GM11168 (cell line): Measurements from ENCODE around the gene PDIA2.

ENCODE experiments used
- in situ Hi-C: fragments of 300-500 bp; cut with MboI; formaldehyde crosslinking; loops from one replicate; pipeline ENCODE4 v1.12.0; 2022; ENCODE audit warnings: low sequenced_read_pairs; ENCODE audit not compliant: unreplicated experiment

The PDIA2 gene

DNA sequence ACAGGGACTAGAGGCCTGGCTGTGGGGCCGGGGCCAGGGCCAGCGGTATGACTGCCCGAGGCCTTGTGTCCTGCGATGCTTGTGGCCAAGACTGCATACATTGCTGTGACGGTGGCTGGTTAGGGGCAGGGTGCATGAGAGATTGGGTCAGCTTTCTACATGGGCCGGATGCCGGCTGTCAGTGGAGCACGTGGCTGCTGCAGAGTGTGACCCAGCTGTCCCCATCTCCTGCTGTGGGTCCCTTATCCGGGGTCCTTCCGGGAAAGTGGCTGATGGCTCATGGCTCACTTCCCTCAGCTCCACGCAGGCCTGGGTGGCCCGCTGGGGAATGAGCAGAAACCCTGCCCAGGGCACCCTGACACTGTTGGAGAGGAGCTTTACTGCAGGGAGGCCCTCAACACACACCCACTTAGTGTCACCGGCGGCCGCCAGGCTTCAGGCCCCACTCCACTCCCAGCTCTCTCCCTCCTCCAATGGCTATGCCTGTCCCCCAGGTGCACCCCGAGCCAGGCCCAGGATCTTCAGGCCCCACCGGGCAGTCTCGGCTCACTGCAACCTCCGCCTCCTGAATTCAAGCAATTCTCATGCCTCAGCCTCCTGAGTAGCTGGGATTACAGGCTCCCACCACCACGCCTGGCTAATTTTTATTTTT, 6.4 kb upstream of the PDIA2 start:
- in situ Hi-C loops: no loop called here

- in situ Hi-C loops: no loop called here
Observed at GRCh38 chr16:278863-279366, 4.0 kb upstream of the PDIA2 start.

GRCh38 chr16:279531-279930, 3.4 kb upstream of the PDIA2 start:
- in situ Hi-C loops: no loop called here

DNA sequence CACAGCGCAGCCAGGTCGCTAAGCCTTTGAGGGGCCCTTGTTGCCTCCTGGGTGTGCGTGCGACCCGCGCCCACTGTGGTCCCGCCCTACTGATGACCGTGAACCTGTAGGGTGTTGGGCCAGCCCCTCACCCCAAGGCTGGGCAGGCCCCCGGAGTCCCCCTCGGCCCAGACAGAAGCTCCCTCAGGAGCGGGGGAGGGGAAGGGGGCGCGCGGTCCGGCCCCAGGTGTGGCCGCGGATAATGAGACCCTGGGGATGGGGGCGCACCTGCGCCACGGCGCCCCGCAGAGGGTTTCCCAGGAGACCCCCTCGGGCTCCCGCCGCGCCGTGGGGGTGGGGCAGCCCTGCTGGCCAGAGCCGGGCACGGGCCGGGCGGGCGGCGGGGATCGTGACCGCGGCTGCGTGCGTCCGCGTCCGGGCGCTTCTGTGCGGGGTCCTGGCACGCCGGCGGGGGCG, 2.9 kb upstream of the PDIA2 start:
- in situ Hi-C loops: no loop called here

DNA sequence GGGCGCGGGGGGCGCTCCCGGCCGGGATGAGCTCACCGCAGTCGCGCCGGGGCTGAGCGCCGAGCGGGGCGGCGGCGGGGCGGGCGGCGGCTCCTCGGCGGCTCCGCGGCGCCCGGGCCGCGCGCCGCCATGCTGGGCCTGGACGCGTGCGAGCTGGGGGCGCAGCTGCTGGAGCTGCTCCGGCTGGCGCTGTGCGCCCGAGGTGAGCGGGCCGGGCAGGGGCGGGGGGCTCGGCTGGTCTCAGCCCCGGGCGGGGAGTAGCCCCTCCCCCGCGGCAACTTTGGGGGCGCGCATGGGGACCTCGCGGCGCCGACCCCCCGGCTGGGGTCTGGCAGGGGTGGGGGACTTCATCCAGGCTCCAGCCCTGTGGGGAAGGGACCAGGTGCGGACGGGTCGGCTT, 2.4 kb upstream of the PDIA2 start, which contains the start of gene ARHGDIG:
Gene ARHGDIG (plus strand): TSS at position 40 of the 400 bp plus-strand sequence. CDS start 90 bp downstream, at position 130.
- in situ Hi-C loops: no loop called here

DNA sequence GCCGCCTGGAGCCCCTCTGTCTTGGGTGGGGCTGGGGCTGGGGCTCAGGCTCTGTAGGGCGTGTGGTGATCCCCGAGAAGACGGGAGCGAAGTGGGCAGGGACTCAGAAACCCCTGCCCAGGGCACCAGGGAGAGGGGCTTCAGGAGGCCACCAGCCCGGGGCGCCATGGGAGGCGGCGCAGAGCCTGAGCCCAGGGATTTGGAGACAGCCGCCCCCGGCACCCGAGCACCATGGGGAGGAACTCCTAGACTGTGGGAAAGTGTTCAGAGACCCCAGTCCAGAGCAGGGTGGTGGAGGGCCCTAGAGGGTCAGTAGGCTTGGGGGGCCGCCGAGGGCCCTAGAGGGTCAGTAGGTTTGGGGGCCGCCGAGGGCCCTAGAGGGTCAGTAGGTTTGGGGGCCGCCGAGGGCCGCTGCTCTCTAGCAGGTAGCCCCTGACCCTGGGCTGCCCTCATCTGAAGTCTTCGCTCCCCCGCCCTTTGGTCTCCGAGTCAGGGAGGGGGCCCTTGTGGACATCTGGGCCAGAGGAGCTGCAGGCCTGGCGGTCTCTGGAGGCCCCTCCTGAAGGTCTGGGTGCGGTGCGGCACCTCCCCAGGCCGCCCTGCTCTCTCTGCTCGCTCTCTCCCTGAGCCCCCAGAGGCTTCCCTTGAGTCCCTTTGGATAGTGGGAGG, 1.8 kb upstream of the PDIA2 start:
- in situ Hi-C loops: no loop called here

GRCh38 chr16:281660-282255, 1.2 kb upstream of the PDIA2 start:
- in situ Hi-C loops: no loop called here

GRCh38 chr16:282491-282890, 473 bp upstream of the PDIA2 start:
- in situ Hi-C loops: no loop called here

DNA sequence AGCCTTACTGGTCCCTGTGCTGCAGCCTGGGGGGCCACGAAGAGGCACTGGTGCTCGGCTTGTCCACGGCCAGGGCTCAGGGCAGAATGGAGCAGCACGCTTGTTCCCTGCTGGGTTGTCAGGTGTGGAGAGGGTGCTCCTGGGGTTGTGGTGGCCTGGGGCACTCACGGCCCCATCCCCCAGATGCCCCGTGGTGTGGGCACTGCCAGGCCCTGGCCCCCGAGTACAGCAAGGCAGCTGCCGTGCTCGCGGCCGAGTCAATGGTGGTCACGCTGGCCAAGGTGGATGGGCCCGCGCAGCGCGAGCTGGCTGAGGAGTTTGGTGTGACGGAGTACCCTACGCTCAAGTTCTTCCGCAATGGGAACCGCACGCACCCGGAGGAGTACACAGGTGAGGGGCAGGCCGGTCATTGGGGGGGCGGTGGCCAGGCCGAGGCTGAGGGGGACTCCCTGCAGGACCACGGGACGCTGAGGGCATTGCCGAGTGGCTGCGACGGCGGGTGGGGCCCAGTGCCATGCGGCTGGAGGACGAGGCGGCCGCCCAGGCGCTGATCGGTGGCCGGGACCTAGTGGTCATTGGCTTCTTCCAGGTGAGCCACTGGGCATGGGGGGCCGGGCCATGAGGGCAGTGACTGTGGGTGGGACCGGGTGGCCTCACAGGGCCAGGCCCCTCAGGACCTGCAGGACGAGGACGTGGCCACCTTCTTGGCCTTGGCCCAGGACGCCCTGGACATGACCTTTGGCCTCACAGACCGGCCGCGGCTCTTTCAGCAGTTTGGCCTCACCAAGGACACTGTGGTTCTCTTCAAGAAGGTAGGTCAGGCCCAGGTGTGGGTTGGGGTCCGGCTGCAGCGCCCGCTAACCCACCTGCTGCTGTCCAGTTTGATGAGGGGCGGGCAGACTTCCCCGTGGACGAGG, 1.5 kb downstream of the PDIA2 start:
- in situ Hi-C loops: no loop called here

GRCh38 chr16:285146-286055, 2.4 kb downstream of the PDIA2 start:
- in situ Hi-C loops: no loop called here

GRCh38 chr16:286491-287297, 3.7 kb downstream of the PDIA2 start:
- in situ Hi-C loops: no loop called here

DNA sequence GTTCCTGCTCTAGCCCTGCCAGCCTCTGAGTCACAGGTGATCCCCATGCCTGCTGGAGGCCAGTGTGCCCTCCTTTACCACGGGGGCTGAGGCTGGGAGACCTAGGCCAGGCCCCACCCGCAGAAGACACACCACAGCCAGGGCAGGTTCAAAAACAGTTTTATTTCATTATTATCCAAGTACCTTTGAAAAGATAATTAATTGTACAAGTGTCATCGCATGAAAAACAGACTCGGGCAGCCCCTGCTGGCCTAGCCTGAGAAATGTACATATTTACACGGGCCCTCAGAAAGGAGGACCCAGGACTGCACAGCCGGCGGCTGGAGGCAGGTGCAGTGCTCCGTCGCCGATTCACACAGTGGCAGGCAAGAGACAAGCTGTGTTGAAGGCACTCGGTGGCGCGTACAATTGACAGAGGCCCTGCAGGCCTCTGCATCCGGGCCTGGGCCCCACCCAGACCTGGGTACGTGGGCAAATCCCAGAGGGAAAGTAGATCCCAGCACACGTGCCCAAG, 4.4 kb downstream of the PDIA2 start:
- in situ Hi-C loops: no loop called here

- in situ Hi-C loops: no loop called here
Observed at GRCh38 chr16:287981-288920, 5.3 kb downstream of the PDIA2 start.

DNA sequence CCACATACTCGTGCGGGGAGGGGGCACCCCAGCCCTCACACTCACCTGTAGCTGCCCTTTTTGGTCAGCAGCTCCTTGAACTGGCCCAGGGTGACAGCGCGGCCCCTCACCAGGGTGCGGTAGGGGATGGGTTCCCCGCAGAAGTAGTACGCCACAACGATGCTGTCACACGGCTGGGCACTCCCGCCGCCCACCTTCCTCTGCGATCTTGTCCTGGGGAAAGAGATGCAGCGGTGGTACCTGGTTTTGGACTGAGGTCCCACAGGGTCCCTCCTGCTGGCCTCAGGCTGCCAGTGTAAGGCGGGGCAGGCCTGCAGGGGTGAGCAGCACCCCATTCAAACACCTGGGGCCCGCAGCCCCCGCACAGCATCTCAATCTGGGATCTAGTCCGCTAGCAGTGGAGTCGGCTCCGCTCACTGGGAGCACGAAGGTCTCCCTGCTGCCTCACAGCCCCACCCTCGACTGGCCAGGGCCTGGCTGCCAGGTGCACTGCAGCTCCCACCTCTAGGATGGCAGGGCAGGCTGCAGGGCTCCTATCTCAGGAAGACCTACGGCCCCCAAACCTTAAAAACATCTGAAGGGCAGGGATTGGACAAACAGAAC, 6.5 kb downstream of the PDIA2 start:
- in situ Hi-C loops: no loop called here

GRCh38 chr16:290015-290680, 7.2 kb downstream of the PDIA2 start:
- in situ Hi-C loops: no loop called here

- in situ Hi-C loops: no loop called here
Observed at GRCh38 chr16:290681-291405, 7.9 kb downstream of the PDIA2 start.
